Erythroblast (primary cell): Measurements from ENCODE around the gene CAMSAP2.

Experiments
- GATA1 ChIP-seq: IDR thresholded peaks from 2 replicates; pipeline ENCODE4 v1.6.1; 2011; ENCODE audit warnings: low read depth, mild to moderate bottlenecking, control low read depth, low read length, moderate library complexity
- POLR2A ChIP-seq: IDR thresholded peaks from 2 replicates; pipeline ENCODE4 v1.6.1; 2011; ENCODE audit warnings: mild to moderate bottlenecking, low read length

DNA sequence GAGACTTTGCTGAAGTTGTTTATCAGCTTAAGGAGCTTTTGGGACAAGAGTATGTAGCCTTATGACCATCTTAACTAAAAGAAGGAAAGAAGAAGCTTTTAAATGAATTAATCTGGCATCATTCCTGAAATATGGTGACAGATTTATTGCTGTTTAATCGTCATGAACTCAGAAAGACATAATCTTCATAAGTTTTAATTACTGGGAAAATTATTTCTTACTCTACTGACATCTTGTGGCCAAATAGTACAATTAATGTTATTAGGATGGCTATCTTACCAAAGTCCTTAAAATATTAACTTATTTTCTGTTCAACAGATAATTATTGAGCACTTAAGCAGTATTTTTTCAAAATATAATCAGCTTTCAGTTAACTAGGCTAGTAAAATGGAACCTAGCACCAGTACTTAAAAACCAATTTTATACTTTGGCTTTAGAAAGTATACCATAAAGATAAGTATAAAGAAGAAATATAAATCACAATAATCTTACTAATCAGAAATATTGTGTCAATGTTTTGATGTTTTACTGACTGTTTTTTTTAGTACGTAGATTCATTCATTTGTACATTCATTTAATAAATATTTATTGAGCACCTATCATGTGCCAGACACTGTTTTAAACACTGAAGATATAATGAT, 99.4 kb downstream of the CAMSAP2 start:
- TF ChIP-seq POLR2A: no peak
- no peak for TF ChIP-seq GATA1
